Activated CD4-positive, alpha-beta T cell treated with anti-CD3 and anti-CD28 coated beads, Interleukin-2, amount 10 ng/mL, durations not matched to agents 7 days and 5 days (primary cell): Measurements from ENCODE around the gene EIF5B. TPM values are rescaled to one million over a fixed set of nuclear protein-coding genes. Genes with fewer than 3 reads are reported as not detected.
"Not testable (repeated sequence)": the region's sequence is repeated elsewhere in the genome, so short reads cannot be mapped to it uniquely, and the experiment has no call there.

Experiments used
- CTCF ChIA-PET: fragments of 350-600 bp; sonication (Branson Sonifier 250); formaldehyde crosslinking; loops from one replicate; lab custom pipeline; 2021; ENCODE audit warnings: antibody characterized with exemption; lab: Charles Lee
- POLR2A ChIA-PET: fragments of 350-600 bp; sonication (Branson Sonifier 250); formaldehyde crosslinking; loops from one replicate; lab custom pipeline; 2021; ENCODE audit warnings: antibody characterized with exemption; lab: Charles Lee
- DNase-seq: peaks from one replicate; pipeline ENCODE4 v3.0.0-alpha.2; 2020
- H3K27ac Mint-ChIP-seq: one replicate; pipeline ENCODE4 v1.8.0; 2021; ENCODE audit warnings: mild to moderate bottlenecking, moderate library complexity, mixed read lengths
- H3K27me3 Mint-ChIP-seq: one replicate; pipeline ENCODE4 v1.8.0; 2021; ENCODE audit warnings: mixed read lengths
- H3K36me3 Mint-ChIP-seq: one replicate; pipeline ENCODE4 v1.8.0; 2021; ENCODE audit warnings: low read depth, mixed read lengths
- H3K4me1 Mint-ChIP-seq: one replicate; pipeline ENCODE4 v1.8.0; 2021; ENCODE audit warnings: mixed read lengths
- H3K4me3 Mint-ChIP-seq: one replicate; pipeline ENCODE4 v1.8.0; 2021; ENCODE audit warnings: mild to moderate bottlenecking, moderate library complexity, mixed read lengths
- H3K9me3 Mint-ChIP-seq: one replicate; pipeline ENCODE4 v1.8.0; 2021; ENCODE audit warnings: mixed read lengths
- total RNA-seq, 2 experiments: library from RNA; stranded (reverse); gene quantifications; one replicate each; pipeline ENCODE4 v1.2.3, GENCODE V29; 2021

The EIF5B gene, protein sequence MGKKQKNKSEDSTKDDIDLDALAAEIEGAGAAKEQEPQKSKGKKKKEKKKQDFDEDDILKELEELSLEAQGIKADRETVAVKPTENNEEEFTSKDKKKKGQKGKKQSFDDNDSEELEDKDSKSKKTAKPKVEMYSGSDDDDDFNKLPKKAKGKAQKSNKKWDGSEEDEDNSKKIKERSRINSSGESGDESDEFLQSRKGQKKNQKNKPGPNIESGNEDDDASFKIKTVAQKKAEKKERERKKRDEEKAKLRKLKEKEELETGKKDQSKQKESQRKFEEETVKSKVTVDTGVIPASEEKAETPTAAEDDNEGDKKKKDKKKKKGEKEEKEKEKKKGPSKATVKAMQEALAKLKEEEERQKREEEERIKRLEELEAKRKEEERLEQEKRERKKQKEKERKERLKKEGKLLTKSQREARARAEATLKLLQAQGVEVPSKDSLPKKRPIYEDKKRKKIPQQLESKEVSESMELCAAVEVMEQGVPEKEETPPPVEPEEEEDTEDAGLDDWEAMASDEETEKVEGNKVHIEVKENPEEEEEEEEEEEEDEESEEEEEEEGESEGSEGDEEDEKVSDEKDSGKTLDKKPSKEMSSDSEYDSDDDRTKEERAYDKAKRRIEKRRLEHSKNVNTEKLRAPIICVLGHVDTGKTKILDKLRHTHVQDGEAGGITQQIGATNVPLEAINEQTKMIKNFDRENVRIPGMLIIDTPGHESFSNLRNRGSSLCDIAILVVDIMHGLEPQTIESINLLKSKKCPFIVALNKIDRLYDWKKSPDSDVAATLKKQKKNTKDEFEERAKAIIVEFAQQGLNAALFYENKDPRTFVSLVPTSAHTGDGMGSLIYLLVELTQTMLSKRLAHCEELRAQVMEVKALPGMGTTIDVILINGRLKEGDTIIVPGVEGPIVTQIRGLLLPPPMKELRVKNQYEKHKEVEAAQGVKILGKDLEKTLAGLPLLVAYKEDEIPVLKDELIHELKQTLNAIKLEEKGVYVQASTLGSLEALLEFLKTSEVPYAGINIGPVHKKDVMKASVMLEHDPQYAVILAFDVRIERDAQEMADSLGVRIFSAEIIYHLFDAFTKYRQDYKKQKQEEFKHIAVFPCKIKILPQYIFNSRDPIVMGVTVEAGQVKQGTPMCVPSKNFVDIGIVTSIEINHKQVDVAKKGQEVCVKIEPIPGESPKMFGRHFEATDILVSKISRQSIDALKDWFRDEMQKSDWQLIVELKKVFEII
- 10 to 100 TPM; 40.2 to 47.0 TPM for total RNA-seq

- H3K27ac Mint-ChIP-seq: no peak within 1 kb of the TSS
- no peaks in the 10 kb centered on the region for H3K27me3 Mint-ChIP-seq
- H3K4me3 Mint-ChIP-seq: no peak within 1 kb of the TSS
- H3K4me1 Mint-ChIP-seq: peaks cover 51% of the 10 kb centered on the region
- peak; percentile 93 for DNase-seq
- peaks cover 10% of the 10 kb centered on the region for H3K36me3 Mint-ChIP-seq
- no peaks in the 10 kb centered on the region for H3K9me3 Mint-ChIP-seq
- ChIA-PET POLR2A (interaction anchor here (0.6 kb wide), 1 partner anchor 491 kb away, joined by 3 read pairs; no protein-coding TSS in a partner anchor), CTCF (interaction anchor here (0.8 to 4.1 kb wide), 14 partner anchors 10 to 196 kb away, joined by 3 to 11 read pairs (median 4); partner anchors contain the start of gene C2orf15)
Observed at GRCh38 chr2:99337113-99338028, at the start of gene EIF5B. EIF5B (plus strand) TSS chr2:99337389; CDS start chr2:99337555, 166 bp downstream.

- ChIA-PET POLR2A (no interaction called here), CTCF (no interaction called here)
- H3K9me3 Mint-ChIP-seq: peaks cover 4% of the 10 kb centered on the region
- no peak overlapping the region for H3K27ac Mint-ChIP-seq
- no peaks in the 10 kb centered on the region for H3K4me1 Mint-ChIP-seq
- no peak overlapping the region for H3K4me3 Mint-ChIP-seq
- H3K36me3 Mint-ChIP-seq: no peaks in the 10 kb centered on the region
- no peak for DNase-seq
- H3K27me3 Mint-ChIP-seq: no peaks in the 10 kb centered on the region
Observed at GRCh38 chr2:99297994-99298393, 39.2 kb upstream of the EIF5B start.

- DNase-seq: no peak
- ChIA-PET POLR2A (no interaction called here), CTCF (no interaction called here)
- H3K4me3 Mint-ChIP-seq: no peak overlapping the region
- peaks cover 4% of the 10 kb centered on the region for H3K9me3 Mint-ChIP-seq
- no peak overlapping the region for H3K27ac Mint-ChIP-seq
- H3K36me3 Mint-ChIP-seq: peaks cover 3% of the 10 kb centered on the region
- no peaks in the 10 kb centered on the region for H3K27me3 Mint-ChIP-seq
- no peaks in the 10 kb centered on the region for H3K4me1 Mint-ChIP-seq
Observed at GRCh38 chr2:99299580-99299979, 37.6 kb upstream of the EIF5B start.

DNA sequence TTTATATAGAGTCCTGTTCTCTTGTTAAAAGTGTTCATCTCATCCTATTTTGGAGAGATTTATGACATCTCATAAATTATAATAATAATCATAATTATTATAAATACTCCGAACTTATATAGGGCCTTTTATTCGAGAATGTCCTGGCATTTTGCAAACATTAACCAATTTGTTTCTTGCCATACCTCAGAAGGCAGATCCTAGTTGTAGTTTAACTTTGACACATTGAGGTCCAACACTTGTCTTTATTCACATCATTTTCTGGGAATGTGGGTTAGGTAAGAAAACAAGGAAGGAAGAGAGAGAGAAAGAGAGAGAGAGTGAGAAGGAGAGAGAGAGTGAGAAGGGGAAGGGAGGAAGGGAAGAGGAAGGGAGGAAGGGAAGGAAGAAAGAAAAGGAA is 36.1 kb upstream of the EIF5B start, which contains the start of gene LYG1:
Gene LYG1 (minus strand): TSS at position 101 of the 400 bp plus-strand sequence. CDS start 5,527 bp downstream, outside the sequence.
- H3K27me3 Mint-ChIP-seq, H3K4me3 Mint-ChIP-seq, DNase-seq, POLR2A ChIA-PET, H3K9me3 Mint-ChIP-seq, CTCF ChIA-PET, H3K36me3 Mint-ChIP-seq, H3K4me1 Mint-ChIP-seq: not testable (repeated sequence)
- peak within 1 kb of the TSS; percentile 25 for H3K27ac Mint-ChIP-seq

- CTCF ChIA-PET: no interaction called here
- no peaks in the 10 kb centered on the region for H3K27me3 Mint-ChIP-seq
- POLR2A ChIA-PET: no interaction called here
- DNase-seq: no peak
- no peak overlapping the region for H3K27ac Mint-ChIP-seq
- H3K4me1 Mint-ChIP-seq: no peaks in the 10 kb centered on the region
- no peaks in the 10 kb centered on the region for H3K9me3 Mint-ChIP-seq
- H3K4me3 Mint-ChIP-seq: no peak overlapping the region
- H3K36me3 Mint-ChIP-seq: peaks cover 39% of the 10 kb centered on the region
Observed at GRCh38 chr2:99317161-99317872, 19.9 kb upstream of the EIF5B start.

GRCh38 chr2:99317873-99318200 is 19.4 kb upstream of the EIF5B start:
- DNase-seq, H3K4me3 Mint-ChIP-seq, H3K4me1 Mint-ChIP-seq, POLR2A ChIA-PET, CTCF ChIA-PET, H3K9me3 Mint-ChIP-seq, H3K27ac Mint-ChIP-seq, H3K27me3 Mint-ChIP-seq: not testable (repeated sequence)
- peaks cover 39% of the 10 kb centered on the region for H3K36me3 Mint-ChIP-seq

DNA sequence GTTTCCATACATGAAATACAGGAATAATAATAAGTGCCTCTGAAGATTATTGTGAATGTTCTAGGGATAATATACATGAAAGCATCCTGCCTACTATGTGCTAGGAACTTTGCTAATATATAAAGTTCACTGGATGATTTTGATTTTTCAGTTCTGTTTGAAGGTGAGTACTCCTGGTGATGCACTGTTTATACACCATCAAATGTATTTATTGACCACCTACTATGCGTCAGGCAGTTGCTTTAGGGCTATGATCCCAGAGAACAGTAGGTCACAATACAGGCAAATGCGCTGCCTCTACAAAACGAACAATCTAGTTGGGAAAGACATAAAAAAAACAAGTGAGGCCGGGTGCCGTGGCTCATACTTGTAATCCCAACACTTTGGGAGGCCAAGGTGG is 11.8 kb upstream of the EIF5B start:
- no peaks in the 10 kb centered on the region for H3K27me3 Mint-ChIP-seq
- H3K4me3 Mint-ChIP-seq: no peak overlapping the region
- H3K9me3 Mint-ChIP-seq: no peaks in the 10 kb centered on the region
- ChIA-PET POLR2A (no interaction called here), CTCF (interaction anchor here (1.1 to 2.4 kb wide), 2 partner anchors 11 to 27 kb away, joined by 3 to 11 read pairs; partner anchors contain the start of genes EIF5B and TXNDC9)
- DNase-seq: no peak
- H3K27ac Mint-ChIP-seq: no peak overlapping the region
- peaks cover 7% of the 10 kb centered on the region for H3K4me1 Mint-ChIP-seq
- H3K36me3 Mint-ChIP-seq: peaks cover 47% of the 10 kb centered on the region

DNA sequence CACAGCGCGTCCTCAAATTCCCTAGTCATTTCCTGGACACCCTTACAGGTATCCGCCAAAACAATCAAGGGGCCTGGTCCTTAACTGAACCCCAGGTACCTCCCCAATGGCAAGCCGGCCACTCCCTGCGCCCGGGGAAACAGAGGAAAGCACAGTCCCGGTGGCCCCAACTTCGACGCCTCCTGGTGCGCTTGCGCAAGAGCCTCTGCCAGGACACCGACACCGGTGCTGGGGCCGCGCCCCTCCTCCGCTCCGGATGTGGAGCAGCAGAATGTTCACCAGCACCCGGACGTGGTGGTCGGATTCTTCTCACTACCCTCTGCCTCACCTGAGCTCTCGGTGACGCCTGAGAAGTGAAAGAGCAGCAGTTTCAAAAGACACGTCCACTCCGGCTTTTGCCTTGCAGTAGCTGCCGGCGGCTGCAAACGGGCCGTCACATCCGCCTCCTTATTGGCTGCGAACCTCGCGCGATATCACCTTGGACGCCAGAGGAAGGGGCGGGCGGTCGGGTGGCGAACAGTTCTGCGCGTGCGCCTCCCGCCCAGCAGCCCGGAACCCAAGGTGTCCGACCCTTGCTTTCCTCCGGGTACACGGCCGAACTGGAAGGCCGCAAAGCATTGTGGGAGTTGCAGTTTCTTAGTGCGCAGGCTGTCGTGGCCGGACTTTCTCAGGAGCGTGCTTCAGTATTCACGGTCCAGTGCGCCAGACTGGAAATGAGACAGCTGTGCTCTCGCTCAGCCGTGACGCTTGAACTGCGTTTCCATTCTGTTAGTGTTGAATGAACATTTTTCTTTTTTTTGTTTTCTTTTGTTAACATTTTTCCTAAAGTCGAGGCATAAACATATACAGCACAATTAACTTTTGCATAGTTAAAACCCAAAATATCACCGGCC is 1.0 kb upstream of the EIF5B start, which contains the start of gene TXNDC9:
Gene TXNDC9 (minus strand): TSS at position 423 of the 893 bp plus-strand sequence. CDS start 3,123 bp downstream, outside the sequence.
- ChIA-PET CTCF (interaction anchor here (0.9 to 4.1 kb wide), 13 partner anchors 11 to 195 kb away, joined by 3 to 11 read pairs (median 4); partner anchors contain the start of gene C2orf15), POLR2A (interaction anchor here (0.6 kb wide), 2 partner anchors 31 to 909 kb away, joined by 3 to 4 read pairs; no protein-coding TSS in a partner anchor)
- DNase-seq: peak; percentile 98
- Mint-ChIP-seq H3K4me3 (no peak within 1 kb of the TSS), H3K27ac (no peak within 1 kb of the TSS), H3K9me3 (no peaks in the 10 kb centered on the region), H3K27me3 (no peaks in the 10 kb centered on the region), H3K36me3 (peaks cover 18% of the 10 kb centered on the region), H3K4me1 (peaks cover 44% of the 10 kb centered on the region)

GRCh38 chr2:99336804-99337112 is 431 bp upstream of the EIF5B start:
- ChIA-PET CTCF (interaction anchor here (1.0 to 4.1 kb wide), 12 partner anchors 11 to 196 kb away, joined by 3 to 11 read pairs (median 4); partner anchors contain the start of gene C2orf15), POLR2A (no interaction called here)
- peaks cover 16% of the 10 kb centered on the region for H3K36me3 Mint-ChIP-seq
- no peak overlapping the region for H3K27ac Mint-ChIP-seq
- DNase-seq: no peak
- no peak overlapping the region for H3K4me3 Mint-ChIP-seq
- H3K9me3 Mint-ChIP-seq: no peaks in the 10 kb centered on the region
- peaks cover 48% of the 10 kb centered on the region for H3K4me1 Mint-ChIP-seq
- no peaks in the 10 kb centered on the region for H3K27me3 Mint-ChIP-seq

GRCh38 chr2:99338029-99338585 is 918 bp downstream of the EIF5B start:
- Mint-ChIP-seq H3K4me3 (no peak overlapping the region), H3K4me1 (peaks cover 50% of the 10 kb centered on the region)
- POLR2A ChIA-PET: interaction anchor here (0.6 kb wide), 1 partner anchor 491 kb away, joined by 3 read pairs; no protein-coding TSS in a partner anchor

More at GRCh38 chr2:99338029-99338585, 918 bp downstream of the EIF5B start:
- H3K9me3 Mint-ChIP-seq: no peaks in the 10 kb centered on the region
- CTCF ChIA-PET: interaction anchor here (0.8 to 4.1 kb wide), 8 partner anchors 9 to 197 kb away, joined by 3 to 11 read pairs (median 6); partner anchors contain the start of gene C2orf15
- H3K27me3 Mint-ChIP-seq: no peaks in the 10 kb centered on the region
- H3K36me3 Mint-ChIP-seq: peaks cover 3% of the 10 kb centered on the region
- H3K27ac Mint-ChIP-seq: no peak overlapping the region
- DNase-seq: no peak
